CD4-positive, CD25-positive, alpha-beta regulatory T cell (primary cell): ENCODE measurements around the gene SNRNP35. TPM values are rescaled to one million over a fixed set of nuclear protein-coding genes. Genes with fewer than 3 reads are reported as not detected.
"Not testable (repeated sequence)": the region's sequence is repeated elsewhere in the genome, so short reads cannot be mapped to it uniquely, and the experiment has no call there.

Source experiments
- ATAC-seq, 2 donors: fragments of 150-1000 bp; cut with Tn5 transposase; one replicate each; pipeline ENCODE4 v1.10.0; 2021; ENCODE audit warnings: low read depth in 2 of 2, moderate number of reproducible peaks in 2 of 2, moderate library complexity in 1 of 2
- DNase-seq, 3 donors: peaks; one replicate each; pipeline versions ENCODE4 v3.0.0 to v3.0.0-alpha.2; 2012 to 2022; ENCODE audit warnings: mixed read lengths in 1 of 3
- H3K27ac ChIP-seq: one replicate; pipeline ENCODE4 v1.7.0; 2013; ENCODE audit warnings: mild to moderate bottlenecking, low read length; ENCODE audit not compliant: insufficient read depth, poor library complexity, severe bottlenecking
- H3K27me3 ChIP-seq: one replicate; pipeline ENCODE4 v1.7.0; 2013; ENCODE audit warnings: low read length; ENCODE audit not compliant: control insufficient read depth, insufficient read depth
- H3K36me3 ChIP-seq: one replicate; pipeline ENCODE4 v1.7.0; 2013; ENCODE audit warnings: mild to moderate bottlenecking, low read length, moderate library complexity; ENCODE audit not compliant: control insufficient read depth, insufficient read depth
- H3K4me1 ChIP-seq: 2 replicates; pipeline ENCODE4 v1.7.0; 2013; ENCODE audit warnings: mild to moderate bottlenecking, low read length; ENCODE audit not compliant: insufficient read depth, control insufficient read depth, poor library complexity, severe bottlenecking
- H3K4me3 ChIP-seq: one replicate; pipeline ENCODE4 v1.7.0; 2013; ENCODE audit warnings: low read depth, mild to moderate bottlenecking, low read length, moderate library complexity
- H3K9me3 ChIP-seq, 2 experiments: 1 replicate in 1 of 2; 2 replicates in 1 of 2; pipeline ENCODE4 v1.7.0; 2013; ENCODE audit warnings: low read length in 2 of 2, mild to moderate bottlenecking in 1 of 2, moderate library complexity in 1 of 2; ENCODE audit not compliant: control insufficient read depth in 2 of 2
- H3K27ac Mint-ChIP-seq, 3 donors: one replicate each; pipeline ENCODE4 v1.8.0; 2020 to 2022; ENCODE audit warnings: mild to moderate bottlenecking in 3 of 3, mixed read lengths in 3 of 3, moderate library complexity in 2 of 3
- H3K27me3 Mint-ChIP-seq: one replicate; pipeline ENCODE4 v1.8.0; 2022; ENCODE audit warnings: mild to moderate bottlenecking, mixed read lengths
- H3K36me3 Mint-ChIP-seq: one replicate; pipeline ENCODE4 v1.8.0; 2020; ENCODE audit warnings: mixed read lengths
- H3K4me1 Mint-ChIP-seq, 4 donors: one replicate each; pipeline ENCODE4 v1.8.0; 2020 to 2022; ENCODE audit warnings: mixed read lengths in 4 of 4, mild to moderate bottlenecking in 1 of 4
- H3K4me3 Mint-ChIP-seq, 4 donors: one replicate each; pipeline ENCODE4 v1.8.0; 2020 to 2022; ENCODE audit warnings: mild to moderate bottlenecking in 4 of 4, mixed read lengths in 4 of 4, moderate library complexity in 3 of 4
- H3K9me3 Mint-ChIP-seq, 7 donors: one replicate each; pipeline ENCODE4 v1.8.0; 2020 to 2022; ENCODE audit warnings: mixed read lengths in 7 of 7, mild to moderate bottlenecking in 3 of 7, moderate library complexity in 2 of 7
- polyA plus RNA-seq, 4 donors: library from polyadenylated mRNA; unstranded; fragments of 300-500 nt; fragmentation: Illumina TruSeq; gene quantifications; one replicate each; pipeline ENCODE4 v1.2.3, GENCODE V29; 2021
- total RNA-seq: library from RNA; stranded (reverse); gene quantifications from one replicate; pipeline ENCODE4 v1.2.3, GENCODE V29; 2022

The SNRNP35 gene
- total RNA-seq: 47.8 TPM
- 10 to 100 TPM; 43.5 to 54.4 (median 46.0) TPM for polyA plus RNA-seq

GRCh38 chr12:123457980-123458779 is at the start of gene SNRNP35:
SNRNP35 (plus strand) TSS chr12:123458139; CDS start chr12:123465541, 7,402 bp downstream.
- Mint-ChIP-seq H3K36me3 (peaks cover 13% of the 10 kb centered on the region), H3K9me3 (peaks cover 0 to 1% (median 0%) of the 10 kb centered on the region in 7 donors), H3K27ac (peak within 1 kb of the TSS; percentile 99 to 100 (median 99)), H3K4me3 (peak within 1 kb of the TSS; percentile 96 to 100 (median 98)), H3K4me1 (peaks cover 6 to 42% (median 23%) of the 10 kb centered on the region in 4 donors), H3K27me3 (peaks cover 9% of the 10 kb centered on the region)
- peak within 1 kb of the TSS; percentile 73 for H3K4me3 ChIP-seq
- peak within 1 kb of the TSS; percentile 97 for H3K27ac ChIP-seq
- H3K36me3 ChIP-seq: no peaks in the 10 kb centered on the region
- no peaks in the 10 kb centered on the region for H3K27me3 ChIP-seq
- peak; percentile 69 to 76 for ATAC-seq
- H3K4me1 ChIP-seq: peaks cover 17% of the 10 kb centered on the region
- peak; percentile 81 to 90 (median 90) for DNase-seq
- H3K9me3 ChIP-seq: no peaks in the 10 kb centered on the region

- not testable (repeated sequence) for H3K27ac Mint-ChIP-seq, H3K4me3 Mint-ChIP-seq, H3K27me3 Mint-ChIP-seq, H3K4me3 ChIP-seq, H3K27me3 ChIP-seq, H3K4me1 ChIP-seq, H3K27ac ChIP-seq, H3K9me3 ChIP-seq, ATAC-seq, DNase-seq, H3K9me3 Mint-ChIP-seq, H3K4me1 Mint-ChIP-seq
- H3K36me3 Mint-ChIP-seq: peaks cover 14% of the 10 kb centered on the region
- H3K36me3 ChIP-seq: peaks cover 34% of the 10 kb centered on the region
Observed at GRCh38 chr12:123408619-123409018, 49.3 kb upstream of the SNRNP35 start.

- not testable (repeated sequence) for H3K27me3 Mint-ChIP-seq, H3K4me1 Mint-ChIP-seq, H3K27me3 ChIP-seq, H3K4me1 ChIP-seq, H3K4me3 ChIP-seq, H3K9me3 Mint-ChIP-seq, DNase-seq, H3K9me3 ChIP-seq, H3K27ac ChIP-seq
- Mint-ChIP-seq H3K36me3 (peaks cover 14% of the 10 kb centered on the region), H3K27ac (peak overlapping the region in 1 of 3 donors; percentile 89), H3K4me3 (peak overlapping the region in 1 of 4 donors; percentile 21)
- peaks cover 25% of the 10 kb centered on the region for H3K36me3 ChIP-seq
- peak in 1 of 2 donors; percentile 28 for ATAC-seq
Observed at GRCh38 chr12:123409284-123410040, 48.5 kb upstream of the SNRNP35 start.

- Histone ChIP-seq H3K27ac (peak overlapping the region; percentile 14), H3K4me1 (no peaks in the 10 kb centered on the region), H3K4me3 (no peak overlapping the region), H3K9me3 (no peaks in the 10 kb centered on the region), H3K36me3 (peaks cover 21% of the 10 kb centered on the region), H3K27me3 (no peaks in the 10 kb centered on the region)
- Mint-ChIP-seq H3K4me1 (peaks cover 0 to 3% (median 2%) of the 10 kb centered on the region in 4 donors), H3K9me3 (no peaks in the 10 kb centered on the region), H3K36me3 (peaks cover 12% of the 10 kb centered on the region), H3K4me3 (no peak overlapping the region), H3K27ac (no peak overlapping the region), H3K27me3 (no peaks in the 10 kb centered on the region)
- DNase-seq (no peak), ATAC-seq (no peak)
Observed at GRCh38 chr12:123410041-123410412, 47.9 kb upstream of the SNRNP35 start.

- no peak for DNase-seq
- no peak overlapping the region for H3K27ac ChIP-seq
- H3K27ac Mint-ChIP-seq: no peak overlapping the region
- H3K4me3 ChIP-seq: no peak overlapping the region
- peaks cover 0 to 7% (median under 1%) of the 10 kb centered on the region in 4 donors for H3K4me1 Mint-ChIP-seq
- H3K36me3 ChIP-seq: peaks cover 39% of the 10 kb centered on the region
- H3K27me3 Mint-ChIP-seq: no peaks in the 10 kb centered on the region
- no peaks in the 10 kb centered on the region for H3K4me1 ChIP-seq
- H3K4me3 Mint-ChIP-seq: no peak overlapping the region
- no peaks in the 10 kb centered on the region for H3K9me3 Mint-ChIP-seq
- ATAC-seq: no peak
- H3K36me3 Mint-ChIP-seq: peaks cover 18% of the 10 kb centered on the region
- H3K27me3 ChIP-seq: no peaks in the 10 kb centered on the region
- H3K9me3 ChIP-seq: no peaks in the 10 kb centered on the region
Observed at GRCh38 chr12:123421314-123421713, 36.6 kb upstream of the SNRNP35 start.

GRCh38 chr12:123427036-123427769 is 30.7 kb upstream of the SNRNP35 start:
- Mint-ChIP-seq H3K4me1 (peaks cover 17 to 35% (median 23%) of the 10 kb centered on the region in 4 donors), H3K4me3 (peak overlapping the region; percentile 44 to 83 (median 51)), H3K27ac (peak overlapping the region; percentile 89 to 92 (median 91)), H3K9me3 (no peaks in the 10 kb centered on the region), H3K36me3 (peaks cover 16% of the 10 kb centered on the region), H3K27me3 (no peaks in the 10 kb centered on the region)
- H3K4me3 ChIP-seq: peak overlapping the region; percentile 58
- peak; percentile 27 to 77 (median 41) for DNase-seq
- H3K27me3 ChIP-seq: no peaks in the 10 kb centered on the region
- peak; percentile 81 to 84 for ATAC-seq
- H3K9me3 ChIP-seq: no peaks in the 10 kb centered on the region
- peak overlapping the region; percentile 69 for H3K27ac ChIP-seq
- H3K4me1 ChIP-seq: peaks cover 20% of the 10 kb centered on the region
- H3K36me3 ChIP-seq: peaks cover 24% of the 10 kb centered on the region

- Histone ChIP-seq H3K4me3 (peak overlapping the region; percentile 15), H3K27ac (peak overlapping the region; percentile 69), H3K27me3 (no peaks in the 10 kb centered on the region), H3K4me1 (peaks cover 34% of the 10 kb centered on the region), H3K36me3 (peaks cover 14% of the 10 kb centered on the region), H3K9me3 (no peaks in the 10 kb centered on the region)
- peak overlapping the region in 2 of 3 donors; percentile 89 to 92 for H3K27ac Mint-ChIP-seq
- no peak for ATAC-seq
- H3K27me3 Mint-ChIP-seq: no peaks in the 10 kb centered on the region
- DNase-seq: no peak
- H3K4me1 Mint-ChIP-seq: peaks cover 22 to 45% (median 32%) of the 10 kb centered on the region in 4 donors
- no peaks in the 10 kb centered on the region for H3K9me3 Mint-ChIP-seq
- H3K36me3 Mint-ChIP-seq: peaks cover 16% of the 10 kb centered on the region
- H3K4me3 Mint-ChIP-seq: peak overlapping the region in 3 of 4 donors; percentile 35 to 85 (median 52)
Observed at GRCh38 chr12:123428591-123428990, 29.3 kb upstream of the SNRNP35 start.
